Measurements from ENCODE around the gene PARD3.

Gene PARD3

GRCh38 chr10:34310234-34310633, 504.9 kb downstream of the PARD3 start:
- DNase-seq (ENCODE audit: low read depth, low spot score), result no peak

- DNase-seq (ENCODE audit: low read depth, low spot score), result no peak
Observed at GRCh38 chr10:34305189-34305588, 509.9 kb downstream of the PARD3 start.

DNA sequence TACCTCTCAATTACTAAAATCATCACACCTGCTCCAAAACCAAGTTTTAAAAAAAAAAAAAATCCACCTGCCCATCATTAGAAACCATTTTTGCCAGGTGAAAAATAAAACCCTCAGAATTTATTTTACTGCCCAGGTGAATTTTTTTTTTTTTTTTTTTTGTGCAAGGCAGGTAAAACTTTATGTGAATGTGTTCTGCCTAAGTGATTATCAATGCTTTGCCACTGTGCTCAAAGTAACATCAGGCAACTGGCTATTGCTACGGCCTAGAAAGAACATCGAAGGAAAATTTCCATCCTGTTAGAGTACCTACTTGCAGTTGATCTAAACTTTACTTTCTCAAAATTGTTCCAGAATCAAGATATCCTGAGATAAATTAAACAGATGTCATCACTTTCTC, 512.1 kb downstream of the PARD3 start:
- no peak for DNase-seq (ENCODE audit: low read depth, low spot score)

DNA sequence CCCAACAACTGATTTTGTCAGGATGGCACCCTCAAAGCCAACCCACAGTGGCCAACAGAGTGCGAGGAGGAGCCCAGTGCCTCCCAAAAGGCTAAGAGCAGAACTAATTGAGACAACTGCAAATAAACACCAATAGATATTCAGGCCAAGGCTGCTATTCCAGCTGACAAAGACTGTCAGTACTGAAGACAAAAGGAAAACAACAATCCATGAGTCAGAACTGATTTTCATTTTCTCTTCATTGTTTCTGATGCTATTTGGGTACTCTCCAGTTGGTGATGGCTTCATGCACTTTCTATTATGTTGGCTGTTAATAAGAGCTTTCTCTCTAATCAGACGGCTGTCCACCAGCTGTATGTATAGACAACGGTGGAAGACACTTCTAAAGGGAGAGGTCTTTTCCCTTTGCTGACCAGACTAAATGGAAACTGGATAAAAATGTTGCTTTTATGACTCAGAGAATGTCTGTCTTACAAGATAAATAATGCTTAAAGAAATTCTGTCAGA, 515.9 kb downstream of the PARD3 start:
- peak; percentile 69 for DNase-seq (ENCODE audit: low read depth, low spot score)

- no peak for DNase-seq (ENCODE audit: low read depth, low spot score)
Observed at GRCh38 chr10:34298346-34298818, 516.7 kb downstream of the PARD3 start.

GRCh38 chr10:34297541-34298345, 517.4 kb downstream of the PARD3 start:
- DNase-seq (ENCODE audit: low read depth, low spot score), result no peak

- DNase-seq (ENCODE audit: low read depth, low spot score), result no peak
Observed at GRCh38 chr10:34295142-34295548, 520.0 kb downstream of the PARD3 start.

GRCh38 chr10:34294137-34294536, 521.0 kb downstream of the PARD3 start:
- no peak for DNase-seq (ENCODE audit: low read depth, low spot score)

DNA sequence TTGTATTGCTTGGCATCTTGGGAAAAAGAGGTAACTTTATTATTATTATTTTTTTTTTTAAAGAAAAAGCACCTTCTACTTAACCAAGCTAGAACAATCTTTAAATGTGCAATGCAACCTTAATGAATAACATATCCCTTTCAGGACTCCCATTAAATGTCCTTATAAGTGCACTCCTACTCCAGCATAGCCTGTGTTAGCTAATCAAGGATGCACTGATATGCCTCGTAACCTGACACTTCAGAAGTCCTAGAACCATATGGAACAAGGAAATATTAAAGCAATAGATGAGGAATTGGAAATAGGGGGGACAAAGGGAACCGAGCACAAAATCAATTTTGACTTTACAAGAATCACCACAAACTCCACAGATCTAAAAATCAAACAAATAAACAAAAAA, 522.4 kb downstream of the PARD3 start:
- DNase-seq (ENCODE audit: low read depth, low spot score), result no peak

- no peak for DNase-seq (ENCODE audit: low read depth, low spot score)
Observed at GRCh38 chr10:34292194-34292565, 522.9 kb downstream of the PARD3 start.

DNA sequence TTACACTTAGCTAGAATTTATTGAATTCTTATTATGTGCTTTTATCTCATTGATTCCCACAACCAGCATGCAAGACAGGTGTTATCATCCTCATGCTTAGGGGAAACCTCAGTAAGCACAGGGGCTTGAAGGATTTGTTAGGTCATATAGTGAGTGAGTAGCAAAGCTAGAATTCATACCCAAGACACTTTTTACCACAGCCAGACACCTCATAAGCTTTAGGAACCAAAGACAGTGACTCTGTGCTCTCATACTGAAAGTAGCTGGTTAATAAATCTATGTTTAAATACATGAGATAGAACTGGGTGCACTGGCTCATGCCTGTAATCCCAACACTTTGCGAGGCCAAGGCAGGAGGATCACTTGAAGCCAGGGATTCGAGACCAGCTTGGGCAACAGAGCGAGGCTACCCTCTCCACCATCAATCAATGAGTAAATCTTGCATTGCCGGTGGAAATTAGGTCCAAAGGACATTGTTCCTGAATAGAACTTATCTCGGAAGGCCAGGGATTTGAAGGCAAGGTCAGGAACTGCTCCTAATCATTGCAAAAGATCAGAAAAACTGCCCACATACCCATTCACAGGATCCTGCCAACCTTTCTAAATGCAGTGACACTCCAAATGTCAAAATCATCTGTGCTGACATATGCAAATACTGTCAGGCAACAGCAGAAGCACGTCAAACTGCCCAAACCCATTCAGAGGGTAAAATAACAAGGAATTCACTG, 523.5 kb downstream of the PARD3 start:
- DNase-seq (ENCODE audit: low read depth, low spot score), result no peak

DNA sequence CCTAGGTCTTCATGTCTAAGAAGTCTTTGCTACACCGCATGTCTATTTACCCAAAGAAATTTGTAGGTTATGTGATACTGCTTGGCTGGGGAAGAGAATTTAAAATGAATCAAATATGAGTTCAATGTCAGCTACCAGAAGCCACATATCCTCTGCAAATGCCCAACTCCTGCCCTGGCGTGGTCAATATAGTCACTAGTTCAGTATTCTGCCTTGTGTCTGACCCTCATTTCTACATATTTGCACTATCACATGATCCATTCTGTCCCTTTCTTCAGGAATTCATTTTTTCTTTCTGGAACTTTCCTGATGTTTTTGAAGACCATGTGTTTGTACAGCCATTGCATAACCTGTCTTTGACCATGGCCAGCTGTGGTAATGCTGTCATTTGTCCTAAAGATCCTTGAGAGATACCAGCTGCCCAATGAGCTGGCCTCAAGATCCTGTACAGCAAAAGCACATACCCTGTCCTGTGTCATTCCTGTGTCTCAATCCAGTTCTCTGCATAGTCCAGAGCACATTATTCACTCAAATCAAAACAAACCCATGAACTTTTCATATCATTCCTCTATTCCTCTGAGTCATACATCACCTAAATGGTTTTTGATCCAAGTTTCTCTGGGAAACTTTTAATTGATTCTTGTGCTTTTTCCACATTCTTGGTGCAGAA, 524.5 kb downstream of the PARD3 start:
- peak; percentile 24 for DNase-seq (ENCODE audit: low read depth, low spot score)

DNA sequence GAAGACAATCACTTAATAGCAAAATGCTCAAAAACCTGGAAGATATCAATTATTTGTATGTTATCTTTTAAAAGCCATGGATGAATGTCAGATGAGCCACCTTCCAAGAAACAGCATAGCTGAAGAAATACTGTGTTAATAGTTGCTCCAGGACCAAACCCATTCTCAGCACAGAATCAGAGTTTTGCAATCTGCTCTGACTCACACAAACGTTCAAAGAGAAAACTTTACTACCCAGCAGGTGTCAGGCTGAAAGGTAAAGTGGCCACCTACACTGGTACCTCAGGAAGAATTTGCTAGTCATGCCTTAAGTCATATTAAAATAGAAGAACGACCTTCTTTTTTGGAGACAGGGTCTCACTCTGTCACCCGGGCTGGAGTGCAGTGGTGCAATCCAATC, 526.5 kb downstream of the PARD3 start:
- DNase-seq (ENCODE audit: low read depth, low spot score), result no peak

DNA sequence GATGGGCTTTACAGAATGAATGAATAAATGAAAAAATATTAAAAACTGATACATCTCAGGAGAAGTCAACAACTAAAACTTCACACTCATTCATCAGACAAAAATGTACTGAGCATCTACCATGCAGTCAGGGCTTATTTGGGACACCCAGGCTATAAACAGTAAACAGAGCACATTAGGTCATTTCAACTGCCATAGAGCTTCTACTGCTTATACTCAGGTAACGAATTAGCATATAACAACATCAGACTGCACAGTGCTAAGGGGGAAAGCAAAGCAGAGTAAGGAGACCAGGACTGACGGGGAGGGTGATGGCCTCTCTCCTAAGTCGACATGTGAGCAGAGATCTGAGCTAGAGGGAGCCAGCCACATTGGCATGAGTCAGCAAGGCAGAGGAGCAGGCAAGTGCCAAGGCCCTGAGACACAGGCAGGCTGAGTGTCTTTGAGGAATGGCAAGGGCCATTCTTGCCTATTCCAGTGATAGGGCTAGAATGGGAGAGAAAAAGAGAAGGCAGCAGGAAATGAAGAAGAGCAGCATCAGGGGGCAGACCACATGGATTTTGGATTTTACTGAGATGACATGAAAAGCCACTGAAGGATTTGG, 528.9 kb downstream of the PARD3 start:
- no peak for DNase-seq (ENCODE audit: low read depth, low spot score)

DNA sequence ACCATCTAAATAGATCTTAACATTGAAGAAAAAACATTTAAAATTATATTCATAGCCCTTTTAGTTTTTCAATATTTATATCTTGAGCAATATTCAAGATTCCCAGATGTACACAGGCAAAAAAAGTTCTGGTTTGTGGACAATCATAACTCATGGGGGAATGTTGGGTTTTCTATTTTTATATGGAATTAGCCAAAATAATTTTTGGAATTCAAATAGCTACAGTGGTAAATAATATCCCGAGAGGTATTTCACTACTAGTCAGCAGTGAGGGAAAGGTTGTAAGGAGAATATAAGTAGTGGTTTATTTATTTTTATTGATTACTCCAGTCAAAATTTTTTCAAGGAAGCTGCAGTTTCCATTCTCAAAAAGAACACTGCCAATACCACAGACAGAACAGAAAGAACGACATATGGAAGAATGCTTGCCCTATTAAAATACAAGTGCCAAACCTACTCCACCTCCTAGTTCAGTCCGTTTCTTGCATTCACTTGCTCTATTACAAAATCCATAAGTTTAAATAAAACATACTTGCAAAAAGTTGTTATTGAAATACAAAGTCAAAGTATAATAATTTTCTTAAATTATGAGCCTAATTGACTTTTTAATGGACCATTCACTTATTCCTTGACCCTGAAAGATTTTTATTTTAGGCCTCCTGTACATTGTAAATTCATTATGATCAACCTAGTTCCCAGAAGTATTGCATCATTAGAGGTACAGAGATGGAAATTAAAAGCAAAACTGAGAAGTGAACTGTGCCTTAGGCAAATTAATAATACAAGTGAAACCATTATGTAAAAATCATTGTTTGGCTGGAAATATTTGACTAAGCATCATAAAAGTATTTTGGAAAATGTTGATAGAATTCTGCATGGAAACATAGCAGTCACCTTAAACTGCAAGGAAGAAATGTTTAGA, 533.2 kb downstream of the PARD3 start:
- no peak for DNase-seq (ENCODE audit: low read depth, low spot score)

DNA sequence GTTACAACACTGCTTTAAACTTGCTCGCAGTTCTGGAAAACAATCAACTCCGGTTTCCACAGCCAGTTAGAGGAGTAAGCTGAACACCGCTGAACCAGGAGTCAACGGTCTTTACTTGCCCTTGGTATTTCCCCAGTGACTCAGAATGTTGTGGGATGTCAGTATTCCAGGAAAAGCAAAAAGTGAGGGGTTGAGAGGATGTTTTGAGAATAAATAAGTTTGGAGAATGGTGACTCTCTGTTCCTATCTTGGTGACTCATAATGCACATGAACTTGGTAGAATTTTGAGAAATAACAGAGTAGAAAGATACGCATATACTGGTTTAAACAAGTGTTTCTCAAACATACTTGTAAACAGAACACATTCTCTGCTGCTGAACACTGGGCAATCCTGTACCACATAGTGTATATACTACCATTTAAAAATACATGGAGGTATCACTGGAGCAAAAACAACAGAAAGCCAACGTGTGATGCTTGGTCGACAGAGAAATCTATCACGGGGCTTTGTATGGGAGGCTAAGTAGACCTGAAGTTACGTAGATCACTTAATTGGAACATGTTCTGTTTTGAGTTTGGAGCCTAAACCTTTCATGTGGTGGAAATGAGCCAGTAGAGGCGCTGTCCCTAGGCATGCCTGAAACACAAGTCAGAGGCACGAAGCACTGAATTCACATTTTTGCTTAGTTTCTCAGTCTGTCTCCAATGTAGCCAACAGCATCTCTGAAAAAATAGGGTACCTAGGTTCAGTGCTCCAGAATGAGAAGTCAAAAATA, 534.3 kb downstream of the PARD3 start:
- peak; percentile 94 for DNase-seq (ENCODE audit: low read depth, low spot score)

DNA sequence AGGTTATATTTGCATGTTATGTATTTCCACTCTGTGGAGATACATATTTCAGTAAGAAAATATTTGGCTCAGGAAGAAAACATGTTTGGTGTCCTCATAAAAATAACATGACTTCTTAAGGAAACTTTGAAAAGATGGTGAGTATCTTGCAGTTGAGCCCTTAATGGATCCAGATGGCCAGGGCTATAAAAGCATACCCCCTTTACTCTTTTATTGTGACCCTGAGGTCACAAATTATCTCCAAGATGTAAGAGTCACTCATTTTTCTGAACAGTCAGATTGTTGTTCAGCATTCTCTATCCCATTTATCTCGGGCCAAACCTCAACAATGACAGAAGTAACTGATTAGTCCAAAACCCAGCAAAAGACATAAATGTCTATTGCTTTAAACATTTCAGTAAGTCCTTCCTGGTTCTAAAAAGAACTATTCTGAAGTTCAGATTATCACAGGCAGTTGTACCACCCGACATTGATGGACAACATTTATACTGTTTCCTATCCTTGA, 539.4 kb downstream of the PARD3 start:
- no peak for DNase-seq (ENCODE audit: low read depth, low spot score)

GRCh38 chr10:34274906-34275305, 540.2 kb downstream of the PARD3 start:
- DNase-seq (ENCODE audit: low read depth, low spot score), result no peak

GRCh38 chr10:34273340-34273739, 541.8 kb downstream of the PARD3 start:
- no peak for DNase-seq (ENCODE audit: low read depth, low spot score)

- DNase-seq (ENCODE audit: low read depth, low spot score), result no peak
Observed at GRCh38 chr10:34272316-34272715, 542.8 kb downstream of the PARD3 start.
